ENCODE measurements around the gene CFAP61.

The CFAP61 gene

GRCh38 chr20:20399531-20400500 is 347.5 kb downstream of the CFAP61 start:
- no peak for DNase-seq (ENCODE audit: low read depth)

GRCh38 chr20:20401991-20402390 is 349.7 kb downstream of the CFAP61 start:
- DNase-seq (ENCODE audit: low read depth): no peak

GRCh38 chr20:20404633-20405032 is 352.3 kb downstream of the CFAP61 start:
- DNase-seq (ENCODE audit: low read depth): no peak

- no peak for DNase-seq (ENCODE audit: low read depth)
Measured at GRCh38 chr20:20405623-20406022, 353.3 kb downstream of the CFAP61 start.

GRCh38 chr20:20406306-20406705 is 354.0 kb downstream of the CFAP61 start:
- no peak for DNase-seq (ENCODE audit: low read depth)

- no peak for DNase-seq (ENCODE audit: low read depth)
Measured at GRCh38 chr20:20407891-20408805, 355.8 kb downstream of the CFAP61 start.

GRCh38 chr20:20409331-20409730 is 357.0 kb downstream of the CFAP61 start:
- DNase-seq (ENCODE audit: low read depth): no peak
